HG02870 (cell line): Measurements from ENCODE around the gene ARHGAP8.
"Not testable (repeated sequence)": the region's sequence is repeated elsewhere in the genome, so short reads cannot be mapped to it uniquely, and the experiment has no call there.

Experiments
- ATAC-seq: cut with Tn5 transposase; IDR thresholded peaks from one replicate; pipeline ENCODE4 v1.9.1; 2021; ENCODE audit warnings: mild to moderate bottlenecking, moderate library complexity; ENCODE audit not compliant: unreplicated experiment

ARHGAP8 gene

DNA sequence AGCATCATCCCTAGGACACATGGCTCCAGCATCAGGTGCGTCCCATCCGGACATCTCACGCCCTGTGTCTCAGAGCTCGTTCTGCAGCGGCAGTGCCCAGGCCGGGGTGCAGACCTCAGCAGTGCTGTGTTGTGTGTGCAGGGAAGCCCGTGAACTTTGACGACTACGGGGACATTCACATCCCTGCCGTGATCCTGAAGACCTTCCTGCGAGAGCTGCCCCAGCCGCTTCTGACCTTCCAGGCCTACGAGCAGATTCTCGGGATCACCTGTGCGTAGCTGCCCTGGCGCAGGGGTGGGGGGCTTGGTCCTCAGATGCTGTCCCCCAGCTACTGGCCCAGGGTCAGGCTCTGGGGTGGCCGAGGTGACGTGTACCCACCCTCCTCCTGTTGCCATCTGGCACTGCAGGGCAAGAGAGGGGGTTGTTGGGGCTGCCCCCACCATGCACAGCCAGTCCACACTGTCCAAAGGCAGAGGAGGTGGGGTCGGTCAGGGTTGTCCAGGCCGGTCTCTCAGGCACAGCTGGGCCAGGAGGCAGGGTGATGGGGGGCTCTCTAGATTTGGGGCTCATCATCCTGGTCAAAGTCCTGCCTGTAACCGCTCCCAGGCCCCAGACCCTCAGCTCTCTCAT lies 96.5 kb downstream of the ARHGAP8 start:
- no peak for ATAC-seq

DNA sequence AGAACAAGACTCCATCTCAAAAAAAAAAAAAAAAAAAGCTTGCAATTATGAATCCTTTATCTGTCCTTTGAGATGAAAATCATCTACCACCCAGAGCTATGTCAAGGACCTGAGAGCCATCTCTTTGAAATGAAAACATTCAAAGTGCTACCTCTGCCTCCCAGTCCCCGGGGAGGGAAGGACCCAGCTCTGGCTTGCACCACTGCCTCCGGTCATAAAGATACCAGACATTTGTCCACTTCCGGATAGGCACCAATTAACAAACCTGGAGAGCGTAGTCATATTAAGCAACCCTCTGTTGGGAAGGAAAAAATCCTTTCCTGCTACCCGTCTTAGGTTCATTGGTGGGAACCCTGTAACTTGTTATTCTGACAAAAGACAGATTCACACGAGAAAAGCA lies 98.6 kb downstream of the ARHGAP8 start:
- no peak for ATAC-seq

DNA sequence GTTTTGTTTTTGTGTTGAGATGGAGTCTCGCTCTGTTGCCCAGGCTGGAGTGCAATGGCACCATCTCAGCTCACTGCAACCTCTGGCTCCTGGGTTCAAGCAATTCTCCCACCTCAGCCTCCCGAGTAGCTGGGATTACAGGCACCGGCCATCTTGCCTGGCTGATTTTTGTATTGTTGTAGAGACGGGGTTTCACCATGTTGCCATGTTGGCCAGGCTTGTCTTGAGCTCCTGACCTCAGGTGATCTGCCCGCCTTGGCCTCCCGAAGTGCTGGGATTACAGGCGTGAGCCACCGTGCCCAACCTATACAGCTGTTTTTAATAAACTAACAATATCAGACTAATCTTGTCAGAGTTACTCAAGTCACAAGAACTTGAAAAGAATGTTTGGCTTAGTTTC lies 102.3 kb downstream of the ARHGAP8 start:
- not testable (repeated sequence) for ATAC-seq

DNA sequence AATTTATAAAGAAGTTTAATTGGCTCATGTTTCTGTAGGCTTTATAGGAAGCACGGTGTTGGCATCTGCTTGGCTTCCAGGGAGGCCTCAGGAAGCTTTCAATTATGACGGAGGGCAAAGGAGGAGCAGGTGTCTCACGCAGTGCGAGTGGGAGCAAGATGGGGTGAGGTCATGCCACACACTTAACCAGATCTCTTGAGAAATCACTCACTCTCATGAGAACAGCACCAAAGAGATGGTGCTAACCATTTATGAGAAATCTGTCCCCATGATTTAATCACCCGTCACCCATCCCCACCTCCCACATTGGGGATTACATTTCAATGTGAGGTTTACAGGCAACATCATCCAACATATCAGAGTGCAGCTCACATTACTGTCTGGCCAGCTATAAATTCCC lies 103.5 kb downstream of the ARHGAP8 start:
- ATAC-seq = no peak

DNA sequence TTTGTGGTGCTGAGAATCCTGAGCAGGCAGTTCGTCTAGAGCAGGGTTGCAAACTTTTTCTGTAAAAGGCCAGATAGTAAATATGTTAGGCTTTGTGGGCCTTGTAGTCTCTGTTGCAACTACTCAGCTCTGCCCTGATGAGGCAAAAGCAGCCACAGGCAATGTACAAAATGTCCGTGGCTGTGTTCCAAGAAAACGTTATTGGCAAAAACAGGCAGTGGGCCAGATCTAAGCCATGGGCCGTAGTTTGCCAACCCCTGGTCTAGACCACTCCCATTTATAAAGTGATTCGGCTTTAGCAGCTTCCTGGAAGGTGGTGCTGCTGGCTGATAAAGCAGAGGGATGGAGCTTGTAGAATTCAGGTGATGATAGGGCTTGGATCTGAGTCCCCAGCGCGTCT lies 106.4 kb downstream of the ARHGAP8 start:
- not testable (repeated sequence) for ATAC-seq

DNA sequence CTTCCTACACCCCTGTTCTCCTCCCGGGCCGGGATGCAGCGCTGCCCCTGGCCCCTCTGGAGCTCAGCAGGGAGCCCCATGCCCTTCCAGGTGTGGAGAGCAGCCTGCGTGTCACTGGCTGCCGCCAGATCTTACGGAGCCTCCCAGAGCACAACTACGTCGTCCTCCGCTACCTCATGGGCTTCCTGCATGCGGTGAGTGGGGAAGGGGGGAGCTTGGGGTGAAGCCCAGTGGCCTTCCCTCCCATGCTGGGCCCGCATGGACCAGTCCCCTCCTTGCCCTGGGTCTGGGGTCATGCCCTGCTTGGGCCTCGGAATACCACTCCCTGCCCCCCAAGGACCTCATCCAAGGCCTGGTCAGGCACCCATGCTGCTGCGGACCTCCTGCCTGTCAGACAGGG lies 107.3 kb downstream of the ARHGAP8 start:
- no peak for ATAC-seq

DNA sequence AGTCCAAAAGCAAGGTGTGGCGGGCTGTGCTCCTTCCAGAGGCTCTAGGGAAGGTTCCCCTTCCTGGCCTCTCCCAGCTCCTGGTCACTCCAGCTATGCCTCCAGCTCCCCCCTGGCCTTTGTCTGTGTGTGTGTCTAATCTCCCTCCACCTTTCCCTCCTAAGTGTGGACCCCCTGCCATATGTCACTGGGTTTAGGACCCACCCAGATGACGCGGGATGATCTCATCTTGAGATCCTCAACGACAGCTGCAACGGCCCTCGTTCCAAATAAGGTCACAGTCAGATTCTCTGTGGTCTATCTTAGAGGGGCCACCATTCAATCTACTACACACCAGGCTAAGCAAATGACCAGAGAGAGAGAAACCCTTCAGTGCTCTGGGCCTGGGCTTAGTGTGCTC lies 107.9 kb downstream of the ARHGAP8 start:
- ATAC-seq = no peak

DNA sequence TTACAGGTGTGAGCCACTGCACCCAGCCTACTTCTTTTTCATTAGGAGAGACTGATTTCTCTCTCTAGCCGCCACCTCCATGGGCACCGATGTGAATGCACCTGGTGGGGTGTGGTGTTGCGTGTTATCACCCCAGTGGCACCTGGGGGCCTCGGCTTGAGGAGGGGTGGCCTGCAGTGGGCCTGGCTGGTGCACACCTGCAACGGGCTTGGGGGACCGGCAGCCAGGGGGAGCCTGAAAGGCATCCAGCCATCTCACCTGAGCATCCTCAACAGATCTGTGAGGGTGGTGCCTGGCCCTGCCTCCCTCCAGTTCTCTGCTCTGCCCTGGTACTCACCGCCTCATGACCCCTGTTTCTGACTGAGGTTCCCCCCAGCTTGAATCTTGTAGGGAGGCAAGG lies 108.9 kb downstream of the ARHGAP8 start:
- no peak for ATAC-seq

DNA sequence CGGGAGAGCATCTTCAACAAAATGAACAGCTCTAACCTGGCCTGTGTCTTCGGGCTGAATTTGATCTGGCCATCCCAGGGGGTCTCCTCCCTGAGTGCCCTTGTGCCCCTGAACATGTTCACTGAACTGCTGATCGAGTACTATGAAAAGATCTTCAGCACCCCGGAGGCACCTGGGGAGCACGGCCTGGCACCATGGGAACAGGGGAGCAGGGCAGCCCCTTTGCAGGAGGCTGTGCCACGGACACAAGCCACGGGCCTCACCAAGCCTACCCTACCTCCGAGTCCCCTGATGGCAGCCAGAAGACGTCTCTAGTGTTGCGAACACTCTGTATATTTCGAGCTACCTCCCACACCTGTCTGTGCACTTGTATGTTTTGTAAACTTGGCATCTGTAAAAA lies 109.9 kb downstream of the ARHGAP8 start:
- no peak for ATAC-seq

DNA sequence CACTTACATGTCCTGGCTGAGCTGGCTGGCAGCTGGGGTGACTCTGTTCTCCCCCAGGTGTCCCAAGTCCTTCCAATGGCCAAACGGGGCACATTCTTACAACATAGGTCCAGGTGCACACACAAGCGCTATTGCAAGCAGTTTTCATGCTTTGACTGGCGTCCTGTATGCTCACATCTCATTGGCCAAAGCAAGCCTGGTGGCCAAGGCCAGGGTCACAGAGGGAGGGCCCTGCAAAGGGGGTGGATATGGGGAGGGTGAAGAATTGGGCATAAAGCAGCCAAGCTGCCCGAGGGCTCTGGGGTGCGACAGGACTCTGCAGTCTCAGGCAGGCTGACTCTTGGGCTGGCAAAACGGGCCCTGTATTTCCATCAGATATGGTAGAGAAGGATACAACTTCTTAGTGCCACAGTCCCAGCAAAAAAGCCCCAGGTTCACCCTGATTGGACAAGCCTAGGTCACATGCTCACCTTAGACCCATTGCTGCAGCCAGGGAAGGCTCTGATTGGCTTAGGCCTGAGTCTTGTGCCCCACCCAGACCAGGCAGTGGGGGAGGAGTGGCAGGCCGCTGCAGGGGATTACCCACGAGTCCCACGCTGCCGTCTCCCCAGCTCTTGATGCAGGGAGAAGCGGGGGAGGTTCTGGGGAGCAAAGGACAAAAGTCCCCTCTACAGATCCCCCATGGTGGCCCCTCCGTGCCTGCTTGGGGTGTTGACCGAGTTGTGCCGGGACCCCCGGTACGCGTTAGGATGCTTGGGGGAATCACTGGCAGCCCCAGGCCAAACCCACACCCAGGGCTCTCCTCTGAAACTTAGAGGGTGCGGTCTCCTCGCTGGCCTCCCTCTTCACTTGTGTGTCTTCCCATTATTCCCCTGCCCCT lies 110.8 kb downstream of the ARHGAP8 start:
- ATAC-seq = no peak

DNA sequence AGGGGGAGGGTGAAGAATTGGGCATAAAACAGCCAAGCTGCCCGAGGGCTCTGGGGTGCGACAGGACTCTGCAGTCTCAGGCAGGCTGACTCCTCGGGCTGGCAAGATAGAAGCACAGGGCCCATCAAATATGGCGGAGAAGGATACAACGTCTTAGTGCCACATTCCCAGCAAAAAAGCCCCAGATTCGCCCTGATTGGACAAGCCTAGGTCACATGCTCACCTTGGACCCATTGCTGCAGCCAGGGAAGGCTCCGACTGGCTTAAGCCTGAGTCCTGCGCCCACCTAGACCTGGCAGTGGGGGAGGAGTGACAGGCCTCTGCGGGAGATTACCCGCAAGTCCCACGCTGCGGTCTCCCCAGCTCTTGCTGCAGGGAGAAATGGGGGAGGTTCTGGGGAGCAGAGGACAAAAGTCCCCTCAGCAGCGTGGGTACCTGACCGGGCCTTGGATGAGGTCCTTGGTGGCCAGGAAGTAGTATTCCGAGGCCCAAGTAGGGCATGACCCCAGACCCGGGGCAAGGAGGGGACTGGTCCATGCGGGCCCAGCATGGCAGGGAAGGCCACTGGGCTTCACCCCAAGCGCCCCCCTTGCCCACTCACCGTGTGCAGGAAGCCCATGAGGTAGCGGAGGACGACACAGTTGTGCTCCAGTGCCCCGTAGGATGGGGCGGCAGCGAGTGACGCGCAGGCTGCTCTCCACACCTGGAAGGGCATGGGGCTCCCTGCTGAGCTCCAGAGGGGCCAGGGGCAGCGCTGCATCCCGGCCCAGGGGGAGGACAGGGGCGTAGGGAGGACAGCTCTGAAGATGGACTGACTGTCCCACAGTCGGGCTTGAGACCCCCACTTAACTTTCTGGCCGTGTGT lies 113.0 kb downstream of the ARHGAP8 start:
- no peak for ATAC-seq

DNA sequence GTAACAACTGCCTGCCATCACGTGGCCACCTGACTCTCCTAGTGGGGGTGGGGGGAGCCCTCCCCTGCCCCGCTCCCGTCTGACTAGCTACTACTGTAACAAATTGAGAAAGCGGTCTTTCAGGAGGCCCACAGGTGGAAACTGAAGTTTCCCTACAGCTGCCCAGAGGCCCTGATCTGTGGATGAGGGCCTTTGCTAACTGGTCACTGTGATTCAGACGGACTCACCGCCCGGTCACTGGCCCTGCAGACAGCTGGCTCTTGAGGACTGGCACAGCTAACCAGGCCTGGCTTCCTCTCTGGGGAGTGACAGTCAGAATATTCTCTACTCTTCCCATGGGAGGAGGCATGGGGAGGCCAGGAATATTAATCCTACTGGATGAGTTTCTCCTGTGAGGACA lies 116.8 kb downstream of the ARHGAP8 start:
- ATAC-seq = no peak

DNA sequence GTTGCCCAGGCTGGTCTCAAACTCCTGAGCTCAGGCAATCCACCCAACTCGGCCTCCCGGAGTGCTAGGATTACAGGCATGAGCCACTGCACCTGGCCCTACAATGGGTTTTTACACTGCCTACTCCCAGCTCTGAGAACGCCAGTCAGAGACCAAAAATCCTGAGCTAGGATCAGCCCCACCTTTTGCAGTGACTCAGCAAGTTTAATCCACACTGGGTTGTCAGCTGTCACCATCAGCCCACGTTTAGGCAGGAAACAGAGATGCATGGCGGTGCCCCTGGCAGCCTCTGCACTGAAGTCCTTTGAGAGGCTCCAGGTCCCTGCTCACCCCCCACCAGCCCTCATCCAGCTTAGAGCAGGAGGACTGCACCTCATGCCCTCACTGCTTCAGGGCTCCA lies 117.6 kb downstream of the ARHGAP8 start:
- ATAC-seq = no peak

DNA sequence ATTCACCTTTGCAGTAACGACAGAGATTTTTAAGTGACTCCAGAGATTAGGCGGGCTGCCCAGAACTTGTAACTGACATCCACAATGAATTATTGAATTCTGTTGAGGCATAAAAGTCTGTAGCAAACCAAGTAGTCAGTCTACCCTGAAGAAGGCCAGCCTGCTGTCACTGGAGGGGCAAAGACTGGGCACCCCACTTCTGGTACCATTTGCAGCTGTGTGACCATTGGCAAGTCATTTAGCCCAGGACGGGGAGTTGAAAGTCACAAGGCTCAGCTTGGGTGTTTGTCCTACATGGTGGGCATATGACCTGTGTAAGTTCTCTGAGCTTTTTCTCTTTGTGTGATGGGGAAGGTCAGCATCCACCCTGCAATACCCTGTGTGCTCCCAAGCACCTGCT lies 119.4 kb downstream of the ARHGAP8 start:
- no peak for ATAC-seq

DNA sequence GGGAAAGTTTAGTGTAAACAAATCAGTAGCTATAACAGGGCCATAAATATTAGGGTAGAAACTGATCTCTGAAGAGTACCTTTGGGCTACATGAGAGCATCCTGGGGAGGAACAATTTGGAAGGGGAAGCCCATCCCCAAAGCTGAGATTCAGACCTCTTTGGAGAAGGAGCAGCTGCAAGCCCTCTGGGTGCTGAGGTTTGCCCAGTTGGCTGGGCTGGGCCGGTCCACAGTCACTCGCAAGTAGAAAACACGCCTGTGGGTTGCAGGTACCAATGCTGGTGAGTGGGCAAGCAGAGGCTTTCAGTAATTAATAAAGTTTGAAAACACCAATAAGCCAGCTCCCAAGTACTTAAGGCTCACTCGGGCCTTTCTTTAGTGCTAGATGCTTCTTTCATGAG lies 124.5 kb downstream of the ARHGAP8 start:
- ATAC-seq = no peak

DNA sequence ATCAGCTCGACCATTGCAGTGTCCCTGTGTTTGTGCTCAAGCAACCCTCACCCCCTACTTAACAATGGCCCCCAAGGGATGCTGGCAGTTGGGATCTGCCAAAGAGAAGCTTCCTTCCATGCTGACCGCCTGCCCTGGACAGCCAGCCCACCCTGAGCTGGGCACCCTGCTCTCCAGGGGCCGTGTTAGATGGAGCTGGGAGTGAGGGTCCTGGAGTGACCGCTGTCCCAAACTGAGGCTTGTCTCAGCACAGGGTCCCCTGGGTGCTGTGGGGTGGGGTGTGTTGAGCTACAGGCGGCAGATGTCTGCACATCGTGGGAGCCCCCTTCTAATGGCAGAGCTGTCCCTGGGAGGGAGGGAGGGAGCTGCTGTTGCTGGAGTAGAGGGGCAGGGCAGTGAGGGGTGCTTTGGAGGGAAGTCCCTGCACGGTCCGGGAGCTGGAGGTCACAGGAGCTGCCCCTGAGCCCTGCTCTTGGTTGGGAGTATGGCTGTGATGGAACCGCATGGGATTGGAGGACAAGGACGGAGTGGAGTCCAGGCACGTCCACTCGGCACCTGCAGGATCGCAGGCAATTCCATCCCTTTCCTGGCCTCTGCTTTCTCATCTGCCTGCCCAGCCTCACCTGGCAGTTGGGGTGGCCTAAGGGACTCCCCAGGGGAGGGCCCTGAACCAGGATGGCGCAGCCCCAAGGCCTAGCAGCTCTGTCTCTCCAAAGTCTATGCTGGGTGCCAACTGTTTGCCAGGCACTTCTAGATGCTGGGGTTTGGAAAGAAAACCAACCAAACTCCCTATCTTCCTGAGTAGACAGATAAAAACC lies 126.3 kb downstream of the ARHGAP8 start:
- no peak for ATAC-seq

DNA sequence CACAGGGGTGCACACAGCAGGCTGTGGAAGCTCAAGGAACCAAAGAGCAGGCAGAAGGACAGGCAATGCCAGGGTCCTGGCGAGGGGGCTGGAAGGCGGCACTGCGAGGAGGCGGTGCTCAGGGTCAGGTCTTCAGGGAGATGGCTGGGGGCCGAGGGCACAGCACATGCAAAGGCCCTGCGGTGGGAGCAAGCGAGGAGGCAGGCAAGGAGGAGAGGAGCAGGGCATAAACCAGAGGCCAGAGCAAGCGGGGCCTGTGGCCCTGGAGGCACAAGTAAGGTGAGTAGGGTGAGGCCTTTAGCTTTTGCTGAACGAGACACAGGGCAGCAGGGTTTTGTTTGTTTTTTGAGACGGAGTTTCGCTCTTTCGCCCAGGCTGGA lies 126.9 kb downstream of the ARHGAP8 start:
- no peak for ATAC-seq

DNA sequence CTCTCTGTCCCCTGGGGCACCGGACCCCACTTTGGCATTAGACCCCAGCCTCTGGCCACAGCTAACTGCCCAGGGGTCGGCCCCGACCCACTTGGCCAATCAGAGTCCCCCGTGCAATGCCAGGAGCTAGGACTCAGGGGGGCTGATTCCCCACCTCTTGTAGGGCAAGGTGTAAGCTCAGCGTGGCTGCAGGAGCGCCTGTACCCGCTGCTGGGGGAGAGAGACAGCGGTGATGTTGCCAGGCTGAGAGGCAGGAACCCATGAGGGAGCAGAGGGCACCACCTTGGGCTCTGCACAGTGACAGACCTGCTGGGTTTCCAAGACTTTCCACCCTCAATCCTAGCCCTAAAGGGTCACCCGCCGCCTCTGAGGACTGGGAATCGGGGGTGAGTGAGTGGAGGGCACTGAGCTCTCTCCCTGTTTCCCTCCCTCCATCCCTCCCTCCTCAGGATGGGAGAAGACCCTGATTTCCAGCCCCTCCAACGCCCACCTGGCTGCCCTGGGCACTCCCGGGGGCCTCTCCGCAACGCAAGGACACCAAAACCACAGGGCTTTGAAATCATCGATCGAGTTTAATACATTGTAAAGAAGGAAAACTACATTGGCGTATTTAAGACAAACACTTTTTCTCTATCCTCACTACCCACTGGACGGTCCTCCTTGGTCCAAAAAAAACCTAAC lies 128.4 kb downstream of the ARHGAP8 start:
- no peak for ATAC-seq

DNA sequence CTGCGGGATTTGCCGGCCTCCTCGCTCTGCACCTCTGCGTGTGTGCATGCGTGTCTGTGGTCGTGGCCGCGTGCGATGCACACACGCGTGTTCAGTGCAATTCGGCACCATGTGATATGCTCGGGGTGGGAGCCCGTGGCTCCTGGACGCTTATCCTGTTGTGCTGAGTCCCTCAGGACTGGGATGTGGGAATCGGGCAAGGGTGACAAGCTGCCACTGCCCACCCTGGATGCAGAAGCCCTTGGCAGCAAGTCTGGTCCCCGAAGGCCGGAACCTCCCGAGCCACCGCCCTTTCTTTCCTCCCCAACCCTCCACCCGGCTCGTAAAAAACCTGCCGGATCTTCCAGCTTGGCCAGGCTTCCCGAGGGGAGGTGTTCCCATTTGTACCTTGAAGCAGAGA lies 129.2 kb downstream of the ARHGAP8 start:
- no peak for ATAC-seq

DNA sequence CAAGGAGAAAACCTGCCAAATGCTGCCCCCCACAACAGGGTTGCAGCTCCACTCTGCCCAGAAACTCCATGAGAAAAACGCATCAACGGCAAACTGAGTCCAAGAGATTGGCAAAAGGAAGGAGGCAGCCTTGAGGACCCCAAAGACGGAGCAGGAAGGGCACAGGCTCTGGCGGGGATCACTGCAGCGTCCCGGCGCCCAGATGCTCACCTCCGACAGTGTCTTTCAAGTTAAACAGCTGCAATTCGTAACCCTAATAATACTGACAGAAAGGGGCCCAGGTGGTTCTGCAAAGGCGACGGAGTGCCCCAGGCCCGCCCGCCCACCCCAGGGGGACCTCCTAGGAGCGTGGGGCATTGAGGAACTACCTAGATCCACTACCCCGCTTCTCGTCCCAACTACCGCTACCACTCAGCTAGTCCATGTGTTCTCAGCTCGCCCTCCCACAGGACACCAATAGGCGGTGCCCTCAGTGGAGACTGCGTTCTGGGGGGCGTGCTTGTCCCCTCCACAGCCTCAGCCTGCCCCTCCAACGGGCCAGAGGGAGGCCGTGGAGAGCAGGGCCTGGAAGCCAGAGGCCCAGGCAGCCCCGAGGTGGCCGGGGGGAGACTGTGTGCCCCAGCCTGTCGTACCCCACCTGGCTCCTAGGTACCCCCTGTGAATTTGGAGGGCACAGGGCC lies 130.0 kb downstream of the ARHGAP8 start:
- ATAC-seq = no peak
